DND-41 (cell line): ENCODE results near the gene ENO3.

Source experiments
- ATAC-seq: fragments of 200-7000 bp; cut with Tn5 transposase; 3 replicates; pipeline ENCODE4 v1.9.1; 2021; ENCODE audit warnings: low read depth; ENCODE audit not compliant: insufficient read depth
- DNase-seq: peaks from one replicate; pipeline ENCODE4 v3.0.0-alpha.2; 2020
- H2AFZ ChIP-seq: 2 replicates; pipeline ENCODE4 v1.6.0; 2012; ENCODE audit warnings: low read depth, low read length
- H3K27ac ChIP-seq: 2 replicates; pipeline ENCODE4 v1.5.1; 2012; ENCODE audit warnings: low read length, inconsistent platforms
- H3K27me3 ChIP-seq: fragments of 200-600 bp; sonication (generic); 2 replicates; pipeline ENCODE4 v1.6.0; 2012; ENCODE audit warnings: low read length, mild to moderate bottlenecking, inconsistent platforms; ENCODE audit not compliant: insufficient read depth, poor library complexity
- H3K36me3 ChIP-seq: 2 replicates; pipeline ENCODE4 v1.5.1; 2012; ENCODE audit warnings: low read length, inconsistent platforms; ENCODE audit not compliant: insufficient read depth
- H3K4me1 ChIP-seq: 2 replicates; pipeline ENCODE4 v1.5.1; 2012; ENCODE audit warnings: mild to moderate bottlenecking, low read length; ENCODE audit not compliant: insufficient read depth
- H3K4me2 ChIP-seq: 2 replicates; pipeline ENCODE4 v1.6.0; 2012; ENCODE audit warnings: mild to moderate bottlenecking, moderate library complexity, low read length, inconsistent platforms; ENCODE audit not compliant: insufficient read depth
- H3K4me3 ChIP-seq, 2 experiments: fragments of 200-600 bp in 1 of 2; shearing (Covaris generic) in 1 of 2; 2 replicates each; pipeline ENCODE4 v1.5.1; 2012 to 2016; ENCODE audit warnings: inconsistent platforms in 2 of 2, low read length in 2 of 2, mild to moderate bottlenecking in 2 of 2, low read depth in 1 of 2, moderate library complexity in 1 of 2
- H3K79me2 ChIP-seq: 2 replicates; pipeline ENCODE4 v1.6.0; 2012; ENCODE audit warnings: low read length, inconsistent platforms; ENCODE audit not compliant: insufficient read depth
- H3K9ac ChIP-seq: 2 replicates; pipeline ENCODE4 v1.6.0; 2012; ENCODE audit warnings: low read depth, mild to moderate bottlenecking, inconsistent platforms, low read length, moderate library complexity
- H3K9me3 ChIP-seq: 2 replicates; pipeline ENCODE4 v1.5.1; 2012; ENCODE audit warnings: low read length, moderate library complexity, mild to moderate bottlenecking, inconsistent platforms; ENCODE audit not compliant: insufficient read depth, severe bottlenecking
- H4K20me1 ChIP-seq: 2 replicates; pipeline ENCODE4 v1.6.0; 2012; ENCODE audit warnings: low read length; ENCODE audit not compliant: insufficient read depth
- CTCF ChIP-seq: IDR thresholded peaks from 2 replicates; pipeline ENCODE4 v1.5.1; 2012; ENCODE audit warnings: borderline replicate concordance, low read length, moderate library complexity, mild to moderate bottlenecking; ENCODE audit not compliant: poor library complexity, severe bottlenecking; ENCODE audit errors: extremely low read depth
- EZH2 ChIP-seq: IDR thresholded peaks from 3 replicates; pipeline ENCODE4 v1.6.1; 2012; ENCODE audit warnings: borderline replicate concordance, low read depth, mild to moderate bottlenecking, moderate library complexity, low read length, inconsistent platforms; ENCODE audit not compliant: severe bottlenecking

Gene ENO3

GRCh38 chr17:4932756-4933155, 18.2 kb upstream of the ENO3 start:
- peaks cover 13% of the 10 kb centered on the region for H3K36me3 ChIP-seq
- ATAC-seq, result no peak

GRCh38 chr17:4933646-4934045, 17.3 kb upstream of the ENO3 start:
- Histone ChIP-seq H3K27ac (no peak overlapping the region), H3K36me3 (peaks cover 22% of the 10 kb centered on the region), H4K20me1 (peaks cover 17% of the 10 kb centered on the region; the same call in 1 of the 2 replicates), H2AFZ (no peak overlapping the region), H3K9me3 (no peaks in the 10 kb centered on the region), H3K4me3 (no peak overlapping the region), H3K79me2 (peaks cover 8% of the 10 kb centered on the region), H3K4me2 (no peak overlapping the region), H3K4me1 (peaks cover 8% of the 10 kb centered on the region), H3K27me3 (no peaks in the 10 kb centered on the region), H3K9ac (no peak overlapping the region)
- TF ChIP-seq EZH2 (no peak), CTCF (no peak)
- ATAC-seq (peak; percentile 18; the same call in 1 of the 3 replicates), DNase-seq (no peak)

More at GRCh38 chr17:4932756-4933155, 18.2 kb upstream of the ENO3 start:
- H3K4me2 ChIP-seq, result no peak overlapping the region
- no peaks in the 10 kb centered on the region for H3K79me2 ChIP-seq
- peaks cover 8% of the 10 kb centered on the region; the same call in 1 of the 2 replicates for H4K20me1 ChIP-seq
- no peaks in the 10 kb centered on the region for H3K9me3 ChIP-seq
- no peak for TF ChIP-seq EZH2
- no peaks in the 10 kb centered on the region for H3K27me3 ChIP-seq
- no peaks in the 10 kb centered on the region for H3K4me1 ChIP-seq
- DNase-seq, result no peak
- no peak overlapping the region for H2AFZ ChIP-seq
- no peak overlapping the region for H3K27ac ChIP-seq
- H3K4me3 ChIP-seq, result no peak overlapping the region
- no peak overlapping the region for H3K9ac ChIP-seq

GRCh38 chr17:4934173-4934979, 16.5 kb upstream of the ENO3 start:
- Histone ChIP-seq H3K4me3 (no peak overlapping the region), H3K36me3 (peaks cover 25% of the 10 kb centered on the region), H3K9ac (no peak overlapping the region), H3K27me3 (no peaks in the 10 kb centered on the region), H3K9me3 (no peaks in the 10 kb centered on the region), H2AFZ (no peak overlapping the region), H3K4me1 (peaks cover 14% of the 10 kb centered on the region), H3K79me2 (peaks cover 15% of the 10 kb centered on the region), H3K27ac (no peak overlapping the region), H4K20me1 (peaks cover 19% of the 10 kb centered on the region; the same call in 1 of the 2 replicates), H3K4me2 (no peak overlapping the region)
- DNase-seq (no peak), ATAC-seq (peak; percentile 46)
- TF ChIP-seq EZH2 (no peak), CTCF (no peak)

GRCh38 chr17:4935650-4936049, 15.3 kb upstream of the ENO3 start:
- Histone ChIP-seq H4K20me1 (peaks cover 19% of the 10 kb centered on the region; the same call in 1 of the 2 replicates), H3K9me3 (no peaks in the 10 kb centered on the region), H3K4me3 (no peak overlapping the region), H3K27ac (no peak overlapping the region), H3K36me3 (peaks cover 25% of the 10 kb centered on the region), H3K27me3 (no peaks in the 10 kb centered on the region), H3K79me2 (peaks cover 21% of the 10 kb centered on the region), H3K4me1 (peaks cover 14% of the 10 kb centered on the region), H2AFZ (no peak overlapping the region), H3K9ac (no peak overlapping the region), H3K4me2 (no peak overlapping the region)
- no peak for DNase-seq
- TF ChIP-seq EZH2 (no peak), CTCF (no peak)
- ATAC-seq, result no peak
